Keratinocyte (primary cell): ENCODE data around the gene ABO. TPM values are rescaled to one million over a fixed set of nuclear protein-coding genes. Genes with fewer than 3 reads are reported as not detected.

Experiments used
- DNase-seq: peaks from one replicate; pipeline ENCODE4 v3.0.0-alpha.2; 2011; ENCODE audit warnings: low read depth, missing footprints, low spot score
- FAIRE-seq: peaks from 2 replicates; lab custom pipeline; 2011; peaks lifted over from hg19 to GRCh38; lab: Jason Lieb, UNC
- H2AFZ ChIP-seq: 2 replicates; pipeline ENCODE4 v1.6.0; 2012; ENCODE audit warnings: low read length, control low read depth, inconsistent platforms; ENCODE audit not compliant: control insufficient read depth
- H3K27ac ChIP-seq: 2 replicates; pipeline ENCODE4 v1.5.1; 2011; ENCODE audit warnings: low read length; ENCODE audit not compliant: control insufficient read depth, insufficient read depth
- H3K27me3 ChIP-seq: 3 replicates; pipeline ENCODE4 v1.6.0; 2011; ENCODE audit warnings: low read length; ENCODE audit not compliant: control insufficient read depth, insufficient read depth; ENCODE audit errors: extremely low read depth
- H3K36me3 ChIP-seq, 2 experiments: 2 replicates in 1 of 2; 3 replicates in 1 of 2; pipeline ENCODE4 v1.5.1; 2011; ENCODE audit warnings: low read length in 2 of 2, mild to moderate bottlenecking in 1 of 2; ENCODE audit not compliant: control insufficient read depth in 2 of 2, insufficient read depth in 2 of 2; ENCODE audit errors: extremely low read depth in 1 of 2
- H3K4me1 ChIP-seq: 3 replicates; pipeline ENCODE4 v1.5.1; 2011; ENCODE audit warnings: low read length; ENCODE audit not compliant: control insufficient read depth, insufficient read depth; ENCODE audit errors: extremely low read depth
- H3K4me2 ChIP-seq: 3 replicates; pipeline ENCODE4 v1.6.0; 2011; ENCODE audit warnings: low read depth, low read length; ENCODE audit not compliant: control insufficient read depth, insufficient read depth; ENCODE audit errors: extremely low read depth
- H3K4me3 ChIP-seq, 3 experiments: fragments of 200-600 bp in 1 of 3; sonication (generic) in 1 of 3; 2 replicates in 2 of 3; 3 replicates in 1 of 3; pipeline ENCODE4 v1.5.1; 2011 to 2016; ENCODE audit warnings: low read length in 3 of 3, mild to moderate bottlenecking in 3 of 3, control low read depth in 2 of 3, inconsistent platforms in 1 of 3, low read depth in 1 of 3, mixed read lengths in 1 of 3, mixed run types in 1 of 3, moderate library complexity in 1 of 3; ENCODE audit not compliant: control insufficient read depth in 2 of 3, insufficient read depth in 2 of 3; ENCODE audit errors: extremely low read depth in 1 of 3
- H3K79me2 ChIP-seq: 2 replicates; pipeline ENCODE4 v1.6.0; 2012; ENCODE audit warnings: low read length; ENCODE audit not compliant: control insufficient read depth, insufficient read depth
- H3K9ac ChIP-seq: 3 replicates; pipeline ENCODE4 v1.6.0; 2011; ENCODE audit warnings: low read length; ENCODE audit not compliant: control insufficient read depth, insufficient read depth; ENCODE audit errors: extremely low read depth
- H3K9me1 ChIP-seq: 3 replicates; pipeline ENCODE4 v1.6.0; 2011; ENCODE audit warnings: low read length; ENCODE audit not compliant: control insufficient read depth, insufficient read depth; ENCODE audit errors: extremely low read depth
- H3K9me3 ChIP-seq: 2 replicates; pipeline ENCODE4 v1.5.1; 2012; ENCODE audit warnings: low read depth, low read length; ENCODE audit not compliant: control insufficient read depth
- H4K20me1 ChIP-seq: 3 replicates; pipeline ENCODE4 v1.6.0; 2011; ENCODE audit warnings: low read length; ENCODE audit not compliant: control insufficient read depth, insufficient read depth; ENCODE audit errors: extremely low read depth
- CTCF ChIP-seq, 3 experiments: IDR thresholded peaks in 1 of 3; conservative IDR thresholded peaks in 1 of 3; optimal IDR thresholded peaks in 1 of 3; 2 replicates in 2 of 3; 3 replicates in 1 of 3; pipeline versions ENCODE3 to v1.5.1; 2011; ENCODE audit warnings: low read length in 3 of 3, mild to moderate bottlenecking in 3 of 3, moderate library complexity in 2 of 3, control low read depth in 1 of 3, inconsistent platforms in 1 of 3; ENCODE audit not compliant: insufficient read depth in 2 of 3; ENCODE audit errors: extremely low read depth in 1 of 3
- EZH2 ChIP-seq: IDR thresholded peaks from one replicate; pipeline ENCODE4 v1.6.1; 2012; ENCODE audit warnings: inconsistent platforms, mild to moderate bottlenecking, low read length, moderate library complexity
- dilution Hi-C: fragments of 300-500 bp; cut with MboI; formaldehyde crosslinking; loops from one replicate; pipeline ENCODE4 v1.7.0; 2020; ENCODE audit warnings: low sequenced_read_pairs; ENCODE audit not compliant: extremely low pct_ligation_motif_present
- polyA minus RNA-seq, 3 experiments: library from RNA; depleted of rRNA, polyadenylated mRNA; stranded (reverse); fragments of >200 nt; gene quantifications; 1 replicate in 1 of 3; 2 replicates in 1 of 3; 3 replicates in 1 of 3; pipeline ENCODE4 v1.2.3, GENCODE V29; 2011
- polyA plus RNA-seq, 5 experiments: library from polyadenylated mRNA; depleted of rRNA in 3 of 5; stranded (reverse) in 3 of 5; stranded (forward) in 1 of 5; unstranded in 1 of 5; fragments of >200 nt; gene quantifications; 1 replicate in 1 of 5; 2 replicates in 3 of 5; 3 replicates in 1 of 5; pipeline versions ENCODE4 v1.2.1 to v1.2.3, GENCODE V29; 2011 to 2012; ENCODE audit warnings: missing spikeins in 2 of 5, low read depth in 1 of 5, low replicate concordance in 1 of 5

Gene ABO
- polyA plus RNA-seq (not detected in 3 replicates), polyA minus RNA-seq (not detected in 3 replicates)
- polyA plus RNA-seq (2011; ENCODE audit: low read depth), result not detected
- not detected in 2 replicates for polyA plus RNA-seq (2011; cell fraction: cytosol; rRNA removed)
- 0.05 TPM in 1 of 2 replicates, not detected in the other for polyA plus RNA-seq (2011; cell fraction: nucleus; rRNA removed)
- polyA plus RNA-seq (2012; ENCODE audit: low replicate concordance), result 0.34 TPM in 1 of 2 replicates, not detected in the other
- polyA minus RNA-seq (2011; cell fraction: cytosol; rRNA and poly(A)+ RNA removed), result not detected
- polyA minus RNA-seq (2011; cell fraction: nucleus; rRNA and poly(A)+ RNA removed), result not detected in 2 replicates

- Histone ChIP-seq H3K4me1 (no peaks in the 10 kb centered on the region), H2AFZ (no peak within 1 kb of the TSS), H3K4me2 (no peak within 1 kb of the TSS), H3K36me3 (no peaks in the 10 kb centered on the region), H4K20me1 (no peaks in the 10 kb centered on the region), H3K27me3 (peaks cover 56% of the 10 kb centered on the region), H3K79me2 (no peaks in the 10 kb centered on the region), H3K9ac (no peak within 1 kb of the TSS), H3K4me3 (no peak within 1 kb of the TSS), H3K9me1 (no peaks in the 10 kb centered on the region), H3K27ac (no peak within 1 kb of the TSS), H3K9me3 (no peaks in the 10 kb centered on the region)
- DNase-seq, result no peak
- dilution Hi-C loops, result no loop called here
- no peak for FAIRE-seq
- TF ChIP-seq EZH2, result peak; percentile 66
- peak in 1 of 3 experiments; percentile 6 for TF ChIP-seq CTCF (optimal IDR thresholded peaks at IDR 0.05 in 1 of 3, IDR thresholded peaks at IDR 0.05 in 1 of 3, conservative IDR thresholded peaks at IDR 0.05 in 1 of 3; ENCODE audit: extremely low read depth in 1 of 3, insufficient read depth in 2 of 3, low read length in 3 of 3)
Observed at GRCh38 chr9:133275105-133276000, at the start of gene ABO. Gene ABO (minus strand): TSS chr9:133275201.

GRCh38 chr9:133323991-133324703 is 49.1 kb upstream of the ABO start:
- no peaks in the 10 kb centered on the region for H3K79me2 ChIP-seq
- FAIRE-seq (no peak), DNase-seq (no peak)
- no peak overlapping the region for H3K9ac ChIP-seq
- no peak overlapping the region for H2AFZ ChIP-seq
- peaks cover 8% of the 10 kb centered on the region for H3K27me3 ChIP-seq
- dilution Hi-C loops, result no loop called here
- no peaks in the 10 kb centered on the region for H3K4me1 ChIP-seq
- no peak overlapping the region for H3K4me2 ChIP-seq
- no peaks in the 10 kb centered on the region for H3K36me3 ChIP-seq
- no peak overlapping the region for H3K4me3 ChIP-seq
- no peaks in the 10 kb centered on the region for H3K9me1 ChIP-seq
- H3K27ac ChIP-seq, result no peak overlapping the region
- H3K9me3 ChIP-seq, result no peaks in the 10 kb centered on the region
- H4K20me1 ChIP-seq, result no peaks in the 10 kb centered on the region
- no peak for TF ChIP-seq EZH2
- TF ChIP-seq CTCF (optimal IDR thresholded peaks at IDR 0.05 in 1 of 3, IDR thresholded peaks at IDR 0.05 in 1 of 3, conservative IDR thresholded peaks at IDR 0.05 in 1 of 3; ENCODE audit: extremely low read depth in 1 of 3, insufficient read depth in 2 of 3, low read length in 3 of 3), result no peak
